GM23338 (cell line): ENCODE measurements around the gene ZBTB8OS. TPM values are rescaled to one million over a fixed set of nuclear protein-coding genes. Genes with fewer than 3 reads are reported as not detected.

Experiments used
- ATAC-seq: fragments of 200-7000 bp; cut with Tn5 transposase; 3 replicates; pipeline ENCODE4 v1.9.1; 2020
- DNase-seq: peaks from one replicate; pipeline ENCODE4 v3.0.0-alpha.2; 2015; ENCODE audit warnings: low spot score
- H2AFZ ChIP-seq: fragments of 200-600 bp; sonication (generic); 2 replicates; pipeline ENCODE4 v1.8.0; 2016; ENCODE audit warnings: antibody characterized with exemption, mild to moderate bottlenecking, moderate library complexity
- H3F3A ChIP-seq: fragments of 200-600 bp; sonication (generic); replicated peaks from 2 replicates; pipeline ENCODE4 v1.8.0; 2017; ENCODE audit warnings: antibody characterized with exemption, mixed run types, low read depth
- H3K27ac ChIP-seq: fragments of 200-600 bp; sonication (generic); 2 replicates; pipeline ENCODE4 v1.6.1; 2016; ENCODE audit warnings: low read depth
- H3K27me3 ChIP-seq: fragments of 200-600 bp; sonication (generic); 2 replicates; pipeline ENCODE4 v1.8.0; 2016; ENCODE audit warnings: mild to moderate bottlenecking, mixed run types, moderate library complexity; ENCODE audit not compliant: insufficient read depth
- H3K36me3 ChIP-seq: fragments of 200-600 bp; sonication (generic); 2 replicates; pipeline ENCODE4 v1.8.0; 2016; ENCODE audit warnings: mild to moderate bottlenecking; ENCODE audit not compliant: insufficient read depth
- H3K4me1 ChIP-seq: fragments of 200-600 bp; sonication (generic); 2 replicates; pipeline ENCODE4 v1.8.0; 2016; ENCODE audit warnings: mild to moderate bottlenecking, moderate library complexity; ENCODE audit not compliant: insufficient read depth
- H3K4me2 ChIP-seq: fragments of 200-600 bp; sonication (generic); 2 replicates; pipeline ENCODE4 v1.7.1; 2017; ENCODE audit warnings: mixed run types
- H3K4me3 ChIP-seq: fragments of 200-600 bp; sonication (generic); 2 replicates; pipeline ENCODE4 v1.6.1; 2016; ENCODE audit warnings: mixed run types
- H3K79me2 ChIP-seq: fragments of 200-600 bp; sonication (generic); replicated peaks from 2 replicates; pipeline ENCODE4 v1.8.0; 2017; ENCODE audit warnings: mild to moderate bottlenecking; ENCODE audit not compliant: insufficient read depth
- H3K9me2 ChIP-seq: fragments of 200-600 bp; sonication (generic); 2 replicates; pipeline ENCODE4 v1.8.0; 2017; ENCODE audit not compliant: insufficient read depth
- H4K20me1 ChIP-seq: fragments of 200-600 bp; sonication (generic); replicated peaks from 2 replicates; pipeline ENCODE4 v1.8.0; 2017; ENCODE audit warnings: mild to moderate bottlenecking; ENCODE audit not compliant: insufficient read depth
- H3K27ac Mint-ChIP-seq: 2 replicates; pipeline ENCODE4 v1.8.0; 2020; ENCODE audit warnings: inconsistent platforms, mild to moderate bottlenecking, moderate library complexity, mixed read lengths
- H3K27me3 Mint-ChIP-seq: 3 replicates; pipeline ENCODE4 v1.8.0; 2022; ENCODE audit warnings: low read depth, mild to moderate bottlenecking, moderate library complexity, mixed read lengths, inconsistent platforms; ENCODE audit not compliant: insufficient read depth, poor library complexity
- H3K36me3 Mint-ChIP-seq: 3 replicates; pipeline ENCODE4 v1.8.0; 2021; ENCODE audit warnings: low read depth, mild to moderate bottlenecking, inconsistent platforms, moderate library complexity, mixed read lengths
- H3K4me1 Mint-ChIP-seq: 3 replicates; pipeline ENCODE4 v1.8.0; 2020; ENCODE audit warnings: mild to moderate bottlenecking, inconsistent platforms, mixed read lengths
- H3K4me3 Mint-ChIP-seq: 3 replicates; pipeline ENCODE4 v1.8.0; 2021; ENCODE audit warnings: moderate library complexity, mild to moderate bottlenecking, inconsistent platforms, mixed read lengths
- H3K9me3 Mint-ChIP-seq: 3 replicates; pipeline ENCODE4 v1.8.0; 2020; ENCODE audit warnings: moderate library complexity, mild to moderate bottlenecking, inconsistent platforms, mixed read lengths
- CREB1 ChIP-seq: fragments of 250-450 bp; sonication (Bioruptor Pico); IDR thresholded peaks from 2 replicates; pipeline ENCODE4 v1.5.0; 2020; ENCODE audit warnings: low read depth, mild to moderate bottlenecking, moderate library complexity
- CTCF ChIP-seq, 2 experiments: fragments of 200-600 bp in 1 of 2; sonication (generic) in 1 of 2; conservative IDR thresholded peaks; 2 replicates each; pipeline versions ENCODE4 v1.5.1 to v1.6.1; 2016 to 2017; ENCODE audit warnings: antibody characterized with exemption in 2 of 2, low read depth in 2 of 2, mild to moderate bottlenecking in 2 of 2, moderate library complexity in 1 of 2
- ETS1 ChIP-seq: IDR thresholded peaks from 2 replicates; pipeline ENCODE4 v1.6.1; 2016; ENCODE audit warnings: antibody characterized with exemption
- EZH2phosphoT487 ChIP-seq: fragments of 200-600 bp; sonication (generic); IDR thresholded peaks from one replicate; pipeline ENCODE4 v1.8.1; 2018; ENCODE audit warnings: antibody characterized with exemption; ENCODE audit not compliant: unreplicated experiment
- JUNB ChIP-seq: IDR thresholded peaks from one replicate; pipeline ENCODE4 v1.6.1; 2016; ENCODE audit warnings: antibody characterized with exemption; ENCODE audit not compliant: unreplicated experiment
- NANOG ChIP-seq: IDR thresholded peaks from 2 replicates; pipeline ENCODE4 v1.6.1; 2016; ENCODE audit warnings: antibody characterized with exemption, borderline replicate concordance
- POLR2AphosphoS5 ChIP-seq: IDR thresholded peaks from 2 replicates; pipeline ENCODE4 v1.6.1; 2016; ENCODE audit warnings: antibody characterized with exemption, low read depth
- REST ChIP-seq: IDR thresholded peaks from one replicate; pipeline ENCODE4 v1.6.1; 2018; ENCODE audit warnings: antibody characterized with exemption; ENCODE audit not compliant: unreplicated experiment
- ZNF114 ChIP-seq: fragments of 250-450 bp; sonication (Bioruptor Pico); IDR thresholded peaks from 2 replicates; pipeline ENCODE4 v1.5.0; 2020; ENCODE audit warnings: mild to moderate bottlenecking, moderate library complexity
- polyA plus RNA-seq: library from polyadenylated mRNA; unstranded; fragments of >200 nt; fragmentation: Nextera tagmentation; extraction: Ambion mirVana; gene quantifications from 2 replicates; pipeline ENCODE4 v1.2.1, GENCODE V29; 2016
- total RNA-seq: library from RNA; depleted of rRNA; stranded (reverse); fragments of >200 nt; shearing (Covaris generic); gene quantifications from 2 replicates; pipeline ENCODE4 v1.2.3, GENCODE V29; 2014

ZBTB8OS gene
- total and polyA plus RNA-seq, 2 experiments from 2014 or later = 22.0 to 159 TPM

- TF ChIP-seq ETS1 = no peak
- TF ChIP-seq NANOG = no peak
These were observed 45.7 kb upstream of the ZBTB8OS start (continued) for GRCh38 chr1:32696041-32696440.

GRCh38 chr1:32695098-32695904, 45.0 kb upstream of the ZBTB8OS start:
- H3F3A ChIP-seq = no peaks in the 10 kb centered on the region
- no peak overlapping the region for H3K4me2 ChIP-seq
- H3K9me2 ChIP-seq = 0 out of 2 replicates have a peak, but pooled peaks cover 3% of the 10 kb centered on the region
- Mint-ChIP-seq H3K4me1 (peaks cover 3% of the 10 kb centered on the region; the same call in 2 of the 3 replicates), H3K9me3 (no peaks in the 10 kb centered on the region), H3K36me3 (no peaks in the 10 kb centered on the region), H3K27me3 (peaks cover 15% of the 10 kb centered on the region), H3K4me3 (no peak overlapping the region), H3K27ac (no peak overlapping the region)
- no peaks in the 10 kb centered on the region for H3K36me3 ChIP-seq
- DNase-seq = no peak
- no peaks in the 10 kb centered on the region for H3K79me2 ChIP-seq
- H3K4me1 ChIP-seq = no peaks in the 10 kb centered on the region
- no peaks in the 10 kb centered on the region for H3K27me3 ChIP-seq
- no peaks in the 10 kb centered on the region; the same call in 1 of the 2 replicates for H4K20me1 ChIP-seq
- H3K27ac ChIP-seq = no peak overlapping the region
- no peak overlapping the region for H2AFZ ChIP-seq
- no peak overlapping the region for H3K4me3 ChIP-seq
- no peak for ATAC-seq
- TF ChIP-seq ETS1 = no peak
- no peak for TF ChIP-seq CTCF (conservative IDR thresholded peaks at IDR 0.05; ENCODE audit: low read depth in 2 of 2)
- TF ChIP-seq ZNF114 (CRISPR knock-in tag) = no peak
- no peak for TF ChIP-seq JUNB
- TF ChIP-seq REST = no peak
- TF ChIP-seq NANOG = no peak
- TF ChIP-seq POLR2AphosphoS5 = no peak
- no peak for TF ChIP-seq CREB1 (CRISPR knock-in tag)
- TF ChIP-seq EZH2phosphoT487 = no peak
